ENCODE data around the gene MCOLN1.

The MCOLN1 gene

DNA sequence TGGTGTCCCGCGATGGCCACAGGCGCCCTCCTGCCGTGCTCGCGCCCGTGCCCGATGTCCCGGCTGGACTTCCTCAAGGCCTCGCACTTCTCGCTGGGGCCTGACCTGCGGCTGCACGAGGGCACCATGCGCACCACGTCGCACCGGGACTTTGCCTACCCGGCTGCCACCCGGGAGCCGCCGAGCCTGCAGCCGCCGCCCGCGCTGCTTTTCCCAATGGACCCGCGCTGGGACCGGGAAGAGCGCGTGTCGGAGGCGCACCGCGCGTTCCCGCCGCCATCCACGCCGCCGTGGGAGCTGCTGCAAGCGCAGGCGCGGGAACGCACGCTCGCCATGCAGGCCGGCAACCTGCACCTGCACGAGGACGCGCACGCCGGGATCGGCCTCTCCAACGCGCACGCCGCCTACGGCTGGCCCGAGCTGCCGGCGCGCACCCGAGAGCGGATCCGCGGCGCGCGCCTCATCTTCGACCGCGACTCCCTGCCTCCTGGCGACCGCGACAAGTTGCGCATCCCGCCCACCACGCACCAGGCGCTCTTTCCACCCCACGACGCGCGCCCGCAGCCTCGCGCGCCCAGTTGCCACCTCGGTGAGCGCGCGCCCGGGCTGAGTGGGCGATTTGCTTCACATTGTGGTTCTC is 21.5 kb upstream of the MCOLN1 start:
- DNase-seq (ENCODE audit: low read depth) = no peak
- H3K4me3 ChIP-seq (ENCODE audit: low read length) = peak overlapping the region; percentile 28
- TF ChIP-seq, protein P1, sequence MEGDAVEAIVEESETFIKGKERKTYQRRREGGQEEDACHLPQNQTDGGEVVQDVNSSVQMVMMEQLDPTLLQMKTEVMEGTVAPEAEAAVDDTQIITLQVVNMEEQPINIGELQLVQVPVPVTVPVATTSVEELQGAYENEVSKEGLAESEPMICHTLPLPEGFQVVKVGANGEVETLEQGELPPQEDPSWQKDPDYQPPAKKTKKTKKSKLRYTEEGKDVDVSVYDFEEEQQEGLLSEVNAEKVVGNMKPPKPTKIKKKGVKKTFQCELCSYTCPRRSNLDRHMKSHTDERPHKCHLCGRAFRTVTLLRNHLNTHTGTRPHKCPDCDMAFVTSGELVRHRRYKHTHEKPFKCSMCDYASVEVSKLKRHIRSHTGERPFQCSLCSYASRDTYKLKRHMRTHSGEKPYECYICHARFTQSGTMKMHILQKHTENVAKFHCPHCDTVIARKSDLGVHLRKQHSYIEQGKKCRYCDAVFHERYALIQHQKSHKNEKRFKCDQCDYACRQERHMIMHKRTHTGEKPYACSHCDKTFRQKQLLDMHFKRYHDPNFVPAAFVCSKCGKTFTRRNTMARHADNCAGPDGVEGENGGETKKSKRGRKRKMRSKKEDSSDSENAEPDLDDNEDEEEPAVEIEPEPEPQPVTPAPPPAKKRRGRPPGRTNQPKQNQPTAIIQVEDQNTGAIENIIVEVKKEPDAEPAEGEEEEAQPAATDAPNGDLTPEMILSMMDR (conservative IDR thresholded peaks at IDR 0.05; ENCODE audit: low read depth, low read length) = no peak

DNA sequence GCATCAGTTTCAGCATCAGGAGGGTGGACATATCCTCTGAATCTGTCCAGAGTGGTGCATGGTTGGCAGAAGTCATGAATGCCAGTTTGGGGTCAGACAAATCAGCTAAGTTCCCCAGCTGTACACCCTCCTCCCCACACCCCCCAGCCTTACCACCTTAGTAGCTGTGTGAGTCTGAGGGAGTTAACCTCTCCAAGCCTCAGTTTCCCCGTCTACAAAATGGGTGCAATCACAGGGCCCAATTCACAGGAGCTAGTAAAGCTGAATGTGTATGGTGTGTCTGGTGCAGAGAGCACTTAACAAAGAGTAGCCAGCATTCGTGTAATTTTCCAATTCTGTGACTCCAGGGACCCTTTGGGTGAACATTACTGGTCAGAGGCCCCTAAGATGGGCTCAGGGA is 19.9 kb upstream of the MCOLN1 start:
- H3K4me3 ChIP-seq (ENCODE audit: low read length) = no peak overlapping the region
- TF ChIP-seq, protein P1 (conservative IDR thresholded peaks at IDR 0.05; ENCODE audit: low read depth, low read length) = no peak
- no peak for DNase-seq (ENCODE audit: low read depth)

- H3K4me3 ChIP-seq (ENCODE audit: low read length) = no peak overlapping the region
- no peak for DNase-seq (ENCODE audit: low read depth)
- TF ChIP-seq, protein P1 (conservative IDR thresholded peaks at IDR 0.05; ENCODE audit: low read depth, low read length) = no peak
Observed at GRCh38 chr19:7504684-7505083, 17.7 kb upstream of the MCOLN1 start.

- H3K4me3 ChIP-seq (ENCODE audit: low read length) = no peak overlapping the region
- TF ChIP-seq, protein P1 (conservative IDR thresholded peaks at IDR 0.05; ENCODE audit: low read depth, low read length) = no peak
- no peak for DNase-seq (ENCODE audit: low read depth)
Observed at GRCh38 chr19:7505288-7505681, 17.1 kb upstream of the MCOLN1 start.

- H3K4me3 ChIP-seq (ENCODE audit: low read length) = no peak overlapping the region
- TF ChIP-seq, protein P1 (conservative IDR thresholded peaks at IDR 0.05; ENCODE audit: low read depth, low read length) = no peak
Observed at GRCh38 chr19:7505682-7506384, 16.6 kb upstream of the MCOLN1 start.

GRCh38 chr19:7506385-7507328 is 15.8 kb upstream of the MCOLN1 start:
- DNase-seq (ENCODE audit: low read depth) = peak; percentile 35
- TF ChIP-seq, protein P1 (conservative IDR thresholded peaks at IDR 0.05; ENCODE audit: low read depth, low read length) = no peak
- H3K4me3 ChIP-seq (ENCODE audit: low read length) = no peak overlapping the region

More at GRCh38 chr19:7505682-7506384, 16.6 kb upstream of the MCOLN1 start:
- no peak for DNase-seq (ENCODE audit: low read depth)

All from retinal pigment epithelial cell (primary cell).